Epithelial cell of proximal tubule (primary cell): ENCODE measurements around the gene GLI3. TPM values are rescaled to one million over a fixed set of nuclear protein-coding genes. Genes with fewer than 3 reads are reported as not detected.
A peak's percentile ranks its signal among the peaks of the same experiment; 100 is the strongest.

ENCODE experiments used
- DNase-seq: peaks from one replicate; pipeline ENCODE4 v3.0.0-alpha.2; 2011; ENCODE audit warnings: low read depth
- H3K4me3 ChIP-seq: 2 replicates; pipeline ENCODE4 v1.5.1; 2011; ENCODE audit warnings: low read depth, mild to moderate bottlenecking, low read length
- CTCF ChIP-seq: conservative IDR thresholded peaks from 2 replicates; pipeline ENCODE4 v1.5.1; 2012; ENCODE audit warnings: low read depth, mild to moderate bottlenecking, low read length
- total RNA-seq: library from RNA; depleted of rRNA; stranded (reverse); fragments of >200 nt; gene quantifications from 2 replicates; pipeline ENCODE4 v1.2.3, GENCODE V29; 2015

The GLI3 gene
- total RNA-seq, 1 donor from 2014 or later, result 2.6 TPM

GRCh38 chr7:41975849-41976248, 261.2 kb downstream of the GLI3 start:
- DNase-seq, result no peak
- no peak overlapping the region for H3K4me3 ChIP-seq
- TF ChIP-seq CTCF, result no peak

- no peak for DNase-seq
- no peak overlapping the region for H3K4me3 ChIP-seq
- peak; percentile 7 for TF ChIP-seq CTCF
These were observed 262.0 kb downstream of the GLI3 start for GRCh38 chr7:41974870-41975557.

- H3K4me3 ChIP-seq, result no peak overlapping the region
- no peak for TF ChIP-seq CTCF
- no peak for DNase-seq
These were observed 263.7 kb downstream of the GLI3 start for GRCh38 chr7:41973202-41973730.

GRCh38 chr7:41972776-41973175, 264.2 kb downstream of the GLI3 start:
- no peak for DNase-seq
- H3K4me3 ChIP-seq, result no peak overlapping the region
- no peak for TF ChIP-seq CTCF

- no peak for TF ChIP-seq CTCF
- no peak for DNase-seq
- no peak overlapping the region for H3K4me3 ChIP-seq
These were observed 264.7 kb downstream of the GLI3 start for GRCh38 chr7:41972270-41972669.

GRCh38 chr7:41971640-41972187, 265.3 kb downstream of the GLI3 start:
- no peak for DNase-seq
- H3K4me3 ChIP-seq, result no peak overlapping the region
- no peak for TF ChIP-seq CTCF

- no peak for DNase-seq
- no peak overlapping the region for H3K4me3 ChIP-seq
- TF ChIP-seq CTCF, result no peak
These were observed 266.1 kb downstream of the GLI3 start for GRCh38 chr7:41970941-41971340.
